DOHH2 (cell line): ENCODE measurements around the gene USP13.
A peak's percentile ranks its signal among the peaks of the same experiment; 100 is the strongest.

Experiments
- H3F3A ChIP-seq: fragments of 200-600 bp; sonication (generic), shearing (Covaris generic); 2 replicates; pipeline ENCODE4 v1.6.0; 2016; ENCODE audit warnings: antibody characterized with exemption, mild to moderate bottlenecking; ENCODE audit not compliant: control insufficient read depth, insufficient read depth
- H3K27ac ChIP-seq: fragments of 200-600 bp; sonication (generic); 2 replicates; pipeline ENCODE4 v1.5.1; 2014; ENCODE audit warnings: low read depth, mild to moderate bottlenecking, low read length, moderate library complexity
- H3K27me3 ChIP-seq: fragments of 200-600 bp; sonication (generic); 2 replicates; pipeline ENCODE4 v1.6.1; 2014; ENCODE audit warnings: mild to moderate bottlenecking, low read length, mixed read lengths; ENCODE audit not compliant: control insufficient read depth
- H3K36me3 ChIP-seq: fragments of 200-600 bp; sonication (generic); 2 replicates; pipeline ENCODE4 v1.6.1; 2014; ENCODE audit warnings: mild to moderate bottlenecking, low read length, moderate library complexity, mixed read lengths; ENCODE audit not compliant: control insufficient read depth
- H3K4me1 ChIP-seq: fragments of 200-600 bp; sonication (generic); 2 replicates; pipeline ENCODE4 v1.6.1; 2014; ENCODE audit warnings: mild to moderate bottlenecking, low read length, mixed read lengths; ENCODE audit not compliant: control insufficient read depth
- H3K4me2 ChIP-seq: fragments of 200-600 bp; sonication (generic); 2 replicates; pipeline ENCODE4 v1.6.0; 2014; ENCODE audit warnings: mild to moderate bottlenecking, low read length, moderate library complexity
- H3K4me3 ChIP-seq: fragments of 200-600 bp; sonication (generic); 2 replicates; pipeline ENCODE4 v1.5.1; 2014; ENCODE audit warnings: mild to moderate bottlenecking, low read length, mixed read lengths
- H3K79me2 ChIP-seq: fragments of 200-600 bp; sonication (generic); 2 replicates; pipeline ENCODE4 v1.6.1; 2014; ENCODE audit warnings: mild to moderate bottlenecking, low read length, mixed read lengths; ENCODE audit not compliant: control insufficient read depth
- H3K9me2 ChIP-seq: fragments of 200-600 bp; sonication (generic); replicated peaks from 2 replicates; pipeline ENCODE4 v1.6.1; 2014; ENCODE audit warnings: mild to moderate bottlenecking, low read length, mixed read lengths; ENCODE audit not compliant: control insufficient read depth
- H3K9me3 ChIP-seq: fragments of 200-600 bp; sonication (generic); 2 replicates; pipeline ENCODE4 v1.6.1; 2014; ENCODE audit warnings: antibody characterized with exemption, low read length, mixed read lengths; ENCODE audit not compliant: control insufficient read depth, insufficient read depth
- H4K20me1 ChIP-seq: fragments of 200-600 bp; sonication (generic); 2 replicates; pipeline ENCODE4 v1.6.0; 2014; ENCODE audit warnings: low read depth, mild to moderate bottlenecking, antibody characterized with exemption, low read length, moderate library complexity; ENCODE audit not compliant: control insufficient read depth, insufficient read depth
- EZH2phosphoT487 ChIP-seq: fragments of 200-600 bp; sonication (generic); IDR thresholded peaks from 2 replicates; pipeline ENCODE4 v1.6.1; 2017; ENCODE audit warnings: borderline replicate concordance, mild to moderate bottlenecking, antibody characterized with exemption, low read length, moderate library complexity, mixed read lengths
- TF ChIP-seq, protein P1 (sequence below): fragments of 200-600 bp; sonication (generic); IDR thresholded peaks from one replicate; pipeline ENCODE4 v1.5.1; 2014; ENCODE audit warnings: antibody characterized with exemption, mild to moderate bottlenecking, low read depth, low read length; ENCODE audit not compliant: poor library complexity, severe bottlenecking

The USP13 gene

DNA sequence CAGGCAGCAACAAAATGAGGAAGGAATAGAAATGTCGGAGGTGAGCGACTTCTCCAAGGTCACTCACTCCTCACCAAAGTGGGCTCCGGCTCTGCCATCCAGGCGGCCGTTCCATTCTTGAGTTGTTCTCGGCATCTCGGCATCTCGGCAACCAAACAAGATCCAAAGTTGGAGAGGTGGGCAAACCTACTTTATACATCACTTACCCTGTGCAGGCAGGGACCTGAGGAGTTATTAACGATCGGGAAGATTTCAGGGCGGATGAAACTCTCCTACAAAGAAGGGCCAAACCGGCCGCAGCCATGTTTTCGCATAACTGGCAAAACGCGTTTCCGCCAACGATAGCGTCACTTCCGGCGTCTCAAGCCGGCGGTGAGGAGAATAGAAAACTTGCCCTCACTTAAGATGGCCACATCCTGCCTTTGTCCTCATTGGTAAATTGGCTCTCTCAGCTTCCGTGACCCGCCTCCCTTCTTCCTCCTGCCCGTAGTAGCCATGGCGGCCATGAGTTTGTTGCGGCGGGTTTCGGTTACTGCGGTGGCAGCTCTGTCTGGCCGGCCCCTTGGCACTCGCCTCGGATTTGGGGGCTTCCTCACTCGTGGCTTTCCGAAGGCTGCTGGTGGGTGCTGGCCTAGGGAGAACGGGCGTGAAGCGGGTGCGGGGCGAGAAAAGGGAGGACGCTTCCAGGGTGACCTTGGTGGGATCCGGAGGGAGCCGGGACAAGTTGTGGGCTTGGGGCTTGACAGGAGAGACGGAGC is 48.3 kb upstream of the USP13 start, which contains the start of the genes MRPL47 and NDUFB5:
TSS of gene MRPL47 (minus strand) at position 318 of the 758 bp plus-strand sequence. CDS start at position 304, 14 bp downstream.
TSS of gene NDUFB5 (plus strand) at position 474 of the 758 bp plus-strand sequence. CDS start at position 496, 22 bp downstream.
- TF ChIP-seq, protein P1, sequence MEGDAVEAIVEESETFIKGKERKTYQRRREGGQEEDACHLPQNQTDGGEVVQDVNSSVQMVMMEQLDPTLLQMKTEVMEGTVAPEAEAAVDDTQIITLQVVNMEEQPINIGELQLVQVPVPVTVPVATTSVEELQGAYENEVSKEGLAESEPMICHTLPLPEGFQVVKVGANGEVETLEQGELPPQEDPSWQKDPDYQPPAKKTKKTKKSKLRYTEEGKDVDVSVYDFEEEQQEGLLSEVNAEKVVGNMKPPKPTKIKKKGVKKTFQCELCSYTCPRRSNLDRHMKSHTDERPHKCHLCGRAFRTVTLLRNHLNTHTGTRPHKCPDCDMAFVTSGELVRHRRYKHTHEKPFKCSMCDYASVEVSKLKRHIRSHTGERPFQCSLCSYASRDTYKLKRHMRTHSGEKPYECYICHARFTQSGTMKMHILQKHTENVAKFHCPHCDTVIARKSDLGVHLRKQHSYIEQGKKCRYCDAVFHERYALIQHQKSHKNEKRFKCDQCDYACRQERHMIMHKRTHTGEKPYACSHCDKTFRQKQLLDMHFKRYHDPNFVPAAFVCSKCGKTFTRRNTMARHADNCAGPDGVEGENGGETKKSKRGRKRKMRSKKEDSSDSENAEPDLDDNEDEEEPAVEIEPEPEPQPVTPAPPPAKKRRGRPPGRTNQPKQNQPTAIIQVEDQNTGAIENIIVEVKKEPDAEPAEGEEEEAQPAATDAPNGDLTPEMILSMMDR: no peak
- no peak for TF ChIP-seq EZH2phosphoT487
- Histone ChIP-seq H3K79me2 (peaks cover 90% of the 10 kb centered on the region), H3K9me2 (no peaks in the 10 kb centered on the region), H3K4me2 (peak within 1 kb of the TSS; percentile 69), H3K36me3 (peaks cover 55% of the 10 kb centered on the region), H3F3A (peaks cover 10% of the 10 kb centered on the region), H3K27me3 (no peaks in the 10 kb centered on the region), H3K9me3 (no peaks in the 10 kb centered on the region), H3K27ac (peak within 1 kb of the TSS; percentile 63), H4K20me1 (no peaks in the 10 kb centered on the region; the same call in 1 of the 2 replicates), H3K4me3 (peak within 1 kb of the TSS; percentile 86), H3K4me1 (peaks cover 48% of the 10 kb centered on the region)

DNA sequence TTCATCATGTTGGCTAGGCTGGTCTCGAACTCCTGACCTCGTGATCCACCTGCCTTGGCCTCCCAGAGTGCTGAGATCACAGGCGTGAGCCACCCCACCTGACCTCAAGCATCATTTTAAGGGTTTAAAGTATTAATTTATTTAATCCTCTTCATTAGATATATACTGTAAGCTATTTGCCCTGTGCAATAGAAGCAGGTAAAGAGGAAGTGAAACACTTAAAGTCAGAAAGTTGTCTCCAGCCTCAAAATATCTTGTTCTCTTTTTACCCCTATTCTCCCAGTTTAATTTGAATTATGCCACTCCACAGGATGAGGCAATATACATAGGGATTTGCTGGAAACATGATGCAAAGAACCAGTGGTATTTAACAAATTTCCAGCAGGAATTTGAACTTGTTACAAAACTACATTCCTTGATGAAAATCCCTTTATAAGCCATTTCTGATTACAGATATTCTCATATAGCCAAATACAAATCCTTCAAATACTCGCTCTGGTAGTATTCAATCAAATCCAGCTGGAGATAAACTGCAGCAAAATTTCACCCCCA is 46.2 kb upstream of the USP13 start:
- no peaks in the 10 kb centered on the region for H3K9me3 ChIP-seq
- H3K27ac ChIP-seq: peak overlapping the region; percentile 53
- H4K20me1 ChIP-seq: no peaks in the 10 kb centered on the region; the same call in 1 of the 2 replicates
- H3K27me3 ChIP-seq: no peaks in the 10 kb centered on the region
- peak overlapping the region; percentile 65 for H3K4me2 ChIP-seq
- H3F3A ChIP-seq: peaks cover 10% of the 10 kb centered on the region
- no peaks in the 10 kb centered on the region for H3K9me2 ChIP-seq
- TF ChIP-seq EZH2phosphoT487: no peak
- TF ChIP-seq, protein P1: no peak
- peaks cover 43% of the 10 kb centered on the region for H3K36me3 ChIP-seq
- H3K79me2 ChIP-seq: peaks cover 96% of the 10 kb centered on the region
- H3K4me3 ChIP-seq: peak overlapping the region; percentile 86
- H3K4me1 ChIP-seq: peaks cover 49% of the 10 kb centered on the region

DNA sequence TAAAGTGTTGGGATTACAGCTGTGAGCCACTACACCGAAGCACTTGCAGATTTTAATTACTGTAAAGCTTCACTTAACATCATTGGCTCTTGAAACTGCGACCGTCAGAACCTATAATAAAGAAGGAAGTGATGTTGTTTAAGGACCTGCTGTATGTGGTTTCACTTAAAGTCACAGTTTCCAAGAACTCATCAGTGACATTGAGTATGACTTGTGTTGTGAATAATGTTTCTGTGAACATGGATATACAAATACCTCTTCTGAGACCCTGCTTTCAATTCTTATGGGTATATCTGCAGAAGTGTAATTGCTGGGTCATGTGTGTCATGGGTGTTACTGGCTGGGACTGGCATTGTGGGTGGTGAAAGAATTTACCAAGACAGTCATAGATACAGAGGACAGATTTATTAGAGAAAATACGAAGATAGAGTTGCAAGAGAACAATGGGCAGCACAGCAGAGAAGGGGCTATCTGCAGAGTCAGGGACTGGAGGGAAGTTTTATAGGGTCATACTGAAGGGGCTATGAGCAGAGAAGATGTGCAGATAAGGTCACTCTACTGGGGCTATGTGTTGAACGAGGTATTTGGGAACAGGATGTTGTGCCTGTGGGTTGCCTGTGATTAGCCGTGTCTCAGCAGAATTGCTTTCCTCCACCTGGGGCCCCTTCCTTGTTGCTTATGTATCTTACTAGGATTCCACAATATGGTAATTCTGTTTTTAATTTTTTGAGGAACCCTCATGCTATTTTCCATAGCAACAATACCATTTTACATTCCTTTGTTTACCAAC is 43.7 kb upstream of the USP13 start:
- Histone ChIP-seq H3K79me2 (peaks cover 89% of the 10 kb centered on the region), H3K4me1 (peaks cover 50% of the 10 kb centered on the region), H3K27me3 (no peaks in the 10 kb centered on the region), H3K9me2 (no peaks in the 10 kb centered on the region), H4K20me1 (no peaks in the 10 kb centered on the region), H3K4me3 (peak overlapping the region; percentile 43), H3K36me3 (peaks cover 36% of the 10 kb centered on the region), H3K4me2 (peak overlapping the region; percentile 54), H3K27ac (peak overlapping the region; percentile 1), H3K9me3 (no peaks in the 10 kb centered on the region), H3F3A (peaks cover 14% of the 10 kb centered on the region)
- TF ChIP-seq, protein P1: no peak
- no peak for TF ChIP-seq EZH2phosphoT487
